Osteocyte (in vitro differentiated cells): ENCODE measurements around the gene FGF21. TPM values are rescaled to one million over a fixed set of nuclear protein-coding genes. Genes with fewer than 3 reads are reported as not detected.

Source experiments
- DNase-seq: peaks from one replicate; pipeline ENCODE4 v3.0.0; 2021; ENCODE audit warnings: mixed read lengths; ENCODE audit not compliant: unreplicated experiment; ENCODE audit errors: extremely low spot score
- H3K27ac Mint-ChIP-seq: one replicate; pipeline ENCODE4 v1.8.0; 2021; ENCODE audit warnings: mild to moderate bottlenecking, mixed read lengths; ENCODE audit not compliant: unreplicated experiment
- H3K27me3 Mint-ChIP-seq: one replicate; pipeline ENCODE4 v1.8.0; 2021; ENCODE audit warnings: mixed read lengths; ENCODE audit not compliant: unreplicated experiment
- H3K36me3 Mint-ChIP-seq: one replicate; pipeline ENCODE4 v1.8.0; 2021; ENCODE audit warnings: mixed read lengths; ENCODE audit not compliant: unreplicated experiment
- H3K4me1 Mint-ChIP-seq: one replicate; pipeline ENCODE4 v1.8.0; 2021; ENCODE audit warnings: mixed read lengths; ENCODE audit not compliant: unreplicated experiment
- H3K4me3 Mint-ChIP-seq: one replicate; pipeline ENCODE4 v1.8.0; 2021; ENCODE audit warnings: mild to moderate bottlenecking, moderate library complexity, mixed read lengths; ENCODE audit not compliant: unreplicated experiment
- H3K9me3 Mint-ChIP-seq: one replicate; pipeline ENCODE4 v1.8.0; 2021; ENCODE audit warnings: mixed read lengths; ENCODE audit not compliant: unreplicated experiment
- total RNA-seq: library from RNA; stranded (reverse); gene quantifications from 2 replicates; pipeline ENCODE4 v1.2.1, GENCODE V29; 2021
- TF ChIP-seq, protein P1 (sequence below): fragments of 200-600 bp; sonication (generic); IDR thresholded peaks from 2 replicates; pipeline ENCODE4 v1.5.0; 2021; ENCODE audit warnings: antibody characterized with exemption, mild to moderate bottlenecking, moderate library complexity

FGF21 gene
- total RNA-seq, 1 donor from 2014 or later: not detected

DNA sequence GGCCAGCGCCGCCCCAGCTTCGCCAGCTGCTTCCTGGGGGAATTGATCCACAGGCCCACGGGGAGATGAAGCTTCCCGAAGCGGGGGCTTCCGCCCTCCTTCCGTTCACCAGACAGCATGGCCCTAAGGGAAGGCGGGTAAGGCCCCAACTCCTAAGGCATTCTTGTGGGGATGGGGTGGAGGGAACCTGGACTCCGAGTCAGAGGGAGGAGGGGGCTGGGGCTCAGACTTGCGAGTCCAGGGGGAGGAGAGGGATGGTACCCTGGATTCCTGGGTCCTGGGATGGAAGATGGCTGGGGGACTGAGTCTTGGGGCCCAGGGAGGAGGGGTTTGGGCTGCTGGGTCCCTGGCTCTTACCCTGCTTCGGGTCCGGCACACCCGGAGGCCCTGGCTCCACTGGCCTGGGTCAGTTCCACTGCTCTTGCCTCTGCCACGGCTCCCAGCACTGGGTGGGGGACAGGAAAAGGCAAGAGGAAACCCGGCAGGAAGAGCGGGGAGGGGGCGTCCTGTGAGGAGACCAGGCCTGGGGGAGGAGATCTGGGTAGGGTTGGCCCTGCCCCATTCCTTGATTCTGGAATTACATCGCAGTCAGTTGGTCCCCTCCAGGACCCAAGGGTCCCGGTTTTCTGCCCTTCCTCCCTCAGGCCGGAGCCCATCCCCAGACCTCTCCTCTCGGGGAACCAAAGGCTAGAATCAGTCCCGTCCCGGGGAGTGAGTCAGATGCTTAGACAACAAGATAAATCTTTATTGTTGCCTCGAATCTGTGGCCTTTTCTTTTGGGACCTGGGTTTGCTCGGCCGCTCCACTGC, 15.0 kb upstream of the FGF21 start, which contains the start of gene RASIP1:
Gene RASIP1, minus strand, starts transcription at position 447 of the 809 bp plus-strand sequence. Its CDS starts 328 bp downstream, at position 119.
- no peak for DNase-seq
- H3K9me3 Mint-ChIP-seq: no peaks in the 10 kb centered on the region
- H3K4me3 Mint-ChIP-seq: peak within 1 kb of the TSS; percentile 35
- no peaks in the 10 kb centered on the region for H3K27me3 Mint-ChIP-seq
- H3K27ac Mint-ChIP-seq: no peak within 1 kb of the TSS
- H3K36me3 Mint-ChIP-seq: no peaks in the 10 kb centered on the region
- TF ChIP-seq, protein P1, sequence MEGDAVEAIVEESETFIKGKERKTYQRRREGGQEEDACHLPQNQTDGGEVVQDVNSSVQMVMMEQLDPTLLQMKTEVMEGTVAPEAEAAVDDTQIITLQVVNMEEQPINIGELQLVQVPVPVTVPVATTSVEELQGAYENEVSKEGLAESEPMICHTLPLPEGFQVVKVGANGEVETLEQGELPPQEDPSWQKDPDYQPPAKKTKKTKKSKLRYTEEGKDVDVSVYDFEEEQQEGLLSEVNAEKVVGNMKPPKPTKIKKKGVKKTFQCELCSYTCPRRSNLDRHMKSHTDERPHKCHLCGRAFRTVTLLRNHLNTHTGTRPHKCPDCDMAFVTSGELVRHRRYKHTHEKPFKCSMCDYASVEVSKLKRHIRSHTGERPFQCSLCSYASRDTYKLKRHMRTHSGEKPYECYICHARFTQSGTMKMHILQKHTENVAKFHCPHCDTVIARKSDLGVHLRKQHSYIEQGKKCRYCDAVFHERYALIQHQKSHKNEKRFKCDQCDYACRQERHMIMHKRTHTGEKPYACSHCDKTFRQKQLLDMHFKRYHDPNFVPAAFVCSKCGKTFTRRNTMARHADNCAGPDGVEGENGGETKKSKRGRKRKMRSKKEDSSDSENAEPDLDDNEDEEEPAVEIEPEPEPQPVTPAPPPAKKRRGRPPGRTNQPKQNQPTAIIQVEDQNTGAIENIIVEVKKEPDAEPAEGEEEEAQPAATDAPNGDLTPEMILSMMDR: no peak
- H3K4me1 Mint-ChIP-seq: peaks cover 4% of the 10 kb centered on the region

DNA sequence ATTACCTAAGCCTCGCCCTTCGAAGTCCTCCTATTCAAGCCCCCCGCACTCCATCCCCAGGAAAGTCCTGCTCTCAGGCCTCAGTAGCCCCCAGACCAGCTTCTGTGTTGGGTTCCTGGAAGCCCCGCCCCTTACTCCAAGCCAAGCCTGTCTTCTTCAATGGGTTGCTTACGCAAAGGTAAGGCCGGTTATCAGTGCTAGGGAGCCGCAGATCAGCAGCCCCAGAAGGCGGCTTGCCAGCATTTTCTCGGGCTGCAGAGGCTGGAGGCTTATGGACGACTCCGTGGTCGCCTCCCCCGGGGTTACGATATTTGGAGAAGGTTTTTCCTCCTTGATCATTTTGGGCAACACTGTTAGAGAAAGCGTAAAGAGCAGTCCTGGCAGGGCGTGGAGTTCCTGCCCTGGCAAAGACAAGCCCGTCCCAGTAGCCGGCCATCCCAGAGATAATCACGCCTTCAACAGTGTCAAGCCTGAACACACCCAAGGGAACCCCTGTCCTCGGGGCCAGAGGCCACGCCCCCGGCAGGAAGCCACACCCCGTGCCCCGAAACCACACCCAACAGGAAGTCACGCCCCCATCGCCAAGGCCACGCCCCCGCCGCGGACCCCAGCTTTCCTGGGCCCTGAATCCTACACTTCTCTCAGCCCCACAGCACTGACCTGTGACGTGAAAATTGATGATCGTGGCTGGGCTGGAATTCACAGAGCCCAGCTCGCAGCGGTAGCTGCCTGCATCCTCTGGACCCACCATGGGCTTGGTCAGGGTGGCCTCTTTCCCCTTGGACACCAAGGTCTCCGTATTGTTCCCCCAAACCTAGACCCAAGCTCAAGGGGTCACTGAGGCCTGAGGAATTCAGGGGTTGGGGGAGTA, 14.0 kb upstream of the FGF21 start:
- Mint-ChIP-seq H3K4me1 (peaks cover 4% of the 10 kb centered on the region), H3K36me3 (no peaks in the 10 kb centered on the region), H3K27me3 (no peaks in the 10 kb centered on the region), H3K27ac (no peak overlapping the region), H3K4me3 (no peak overlapping the region), H3K9me3 (no peaks in the 10 kb centered on the region)
- TF ChIP-seq, protein P1: no peak
- no peak for DNase-seq

DNA sequence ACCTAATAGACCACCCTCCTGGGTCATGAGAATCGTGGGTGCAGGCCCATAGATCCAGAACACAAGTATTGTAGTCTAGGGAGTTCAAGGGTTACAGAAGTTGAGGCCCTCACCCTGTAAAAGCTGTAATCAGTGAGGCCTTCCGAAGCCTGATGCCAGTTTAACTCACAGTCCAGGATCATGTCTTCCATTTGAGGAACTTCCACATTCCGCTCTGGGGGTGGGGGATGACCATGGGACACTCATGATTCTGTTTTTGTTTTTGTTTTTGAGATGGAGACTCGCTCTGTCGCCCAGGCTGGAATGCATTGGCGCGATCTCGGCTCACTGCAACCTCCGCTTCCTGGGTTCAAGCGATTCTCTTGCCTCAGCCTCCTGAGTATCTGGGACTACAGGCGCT, 13.2 kb upstream of the FGF21 start:
- DNase-seq: no peak
- no peaks in the 10 kb centered on the region for H3K27me3 Mint-ChIP-seq
- H3K36me3 Mint-ChIP-seq: no peaks in the 10 kb centered on the region
- H3K9me3 Mint-ChIP-seq: no peaks in the 10 kb centered on the region
- peaks cover 6% of the 10 kb centered on the region for H3K4me1 Mint-ChIP-seq
- H3K4me3 Mint-ChIP-seq: no peak overlapping the region
- no peak overlapping the region for H3K27ac Mint-ChIP-seq
- TF ChIP-seq, protein P1: no peak

DNA sequence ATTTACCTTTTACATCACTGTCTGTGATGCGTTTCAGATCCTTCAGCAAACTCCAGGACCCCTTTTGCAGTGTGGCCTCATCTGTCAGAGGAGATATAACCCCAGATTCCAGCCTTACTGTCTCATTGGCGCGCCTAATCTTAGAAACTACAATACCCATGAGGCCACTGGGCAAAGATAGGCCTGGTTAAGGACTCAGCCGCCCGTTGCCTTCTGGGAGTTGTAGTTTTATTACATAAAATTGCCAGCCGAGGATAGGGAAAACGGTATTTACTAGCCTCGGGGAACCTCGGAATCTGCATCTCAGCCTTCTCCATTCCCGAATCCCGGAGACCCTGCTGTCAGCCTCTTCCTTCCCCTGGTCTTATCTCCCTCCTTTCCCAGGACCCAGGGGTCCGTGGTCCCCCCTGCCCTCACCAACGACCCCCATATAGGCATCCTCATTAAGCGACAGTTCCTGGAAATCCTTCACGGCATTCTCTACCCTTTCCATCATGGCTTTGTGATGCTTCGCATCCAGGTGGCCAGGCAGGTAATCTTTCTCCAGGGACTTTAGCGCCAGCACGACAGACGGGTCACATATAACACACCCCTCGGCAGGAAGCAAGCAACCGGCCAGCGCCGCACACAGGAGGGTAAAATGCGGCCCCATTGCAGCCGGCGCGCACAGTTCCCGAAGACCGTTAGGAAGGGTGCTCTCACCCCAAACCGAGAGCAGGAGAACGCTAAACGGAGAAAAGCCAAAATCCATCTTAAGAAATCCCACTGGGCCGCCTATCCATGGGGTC, 9.9 kb upstream of the FGF21 start:
- no peaks in the 10 kb centered on the region for H3K9me3 Mint-ChIP-seq
- TF ChIP-seq, protein P1: no peak
- no peak overlapping the region for H3K4me3 Mint-ChIP-seq
- DNase-seq: no peak
- H3K36me3 Mint-ChIP-seq: no peaks in the 10 kb centered on the region
- no peaks in the 10 kb centered on the region for H3K27me3 Mint-ChIP-seq
- H3K4me1 Mint-ChIP-seq: peaks cover 4% of the 10 kb centered on the region
- no peak overlapping the region for H3K27ac Mint-ChIP-seq
